HS-5 (cell line): ENCODE data around the gene THAP3.

Experiments
- DNase-seq: peaks from one replicate; pipeline ENCODE4 v3.0.0-alpha.2; 2012; ENCODE audit warnings: low read depth

THAP3 gene

GRCh38 chr1:6624710-6625583 lies at the start of gene THAP3:
Gene THAP3 (plus strand): TSS chr1:6624868. CDS start chr1:6625219, 351 bp downstream.
- DNase-seq, result no peak

DNA sequence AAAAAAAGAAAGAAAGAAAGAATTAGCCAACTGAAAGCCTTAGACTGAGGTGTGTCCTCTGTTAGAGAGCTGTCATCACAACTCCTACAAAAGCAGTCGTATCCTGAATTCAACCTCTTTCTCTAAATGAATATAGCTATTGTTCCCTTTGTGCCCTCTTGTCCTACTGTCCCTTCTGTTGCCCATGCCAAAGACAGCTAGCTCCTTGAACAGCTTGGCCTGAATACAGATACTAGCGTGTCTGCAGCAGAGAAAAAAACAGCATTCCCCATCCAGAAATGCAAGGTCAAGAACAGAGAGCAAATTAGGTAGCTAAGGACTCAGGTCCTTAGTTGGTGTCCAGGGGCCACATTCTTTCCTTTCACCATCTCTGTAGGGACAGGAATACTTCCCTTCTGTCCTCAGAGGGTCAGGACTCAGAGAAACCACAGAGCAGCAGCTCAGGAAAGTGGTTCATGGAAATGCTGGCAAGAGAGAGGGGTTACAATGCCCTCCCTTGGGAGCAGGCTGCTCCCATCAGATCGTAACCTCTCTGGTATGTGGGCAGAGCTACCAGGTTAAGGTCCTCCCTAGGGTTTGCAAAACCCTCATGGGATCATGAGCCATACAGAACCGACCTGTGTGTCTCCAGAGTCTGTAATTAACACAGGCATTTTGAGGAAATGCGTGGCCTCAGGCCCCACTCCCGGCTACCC lies 46.7 kb upstream of the THAP3 start:
- DNase-seq, result no peak

GRCh38 chr1:6578624-6579373 lies 45.9 kb upstream of the THAP3 start:
- DNase-seq, result no peak

DNA sequence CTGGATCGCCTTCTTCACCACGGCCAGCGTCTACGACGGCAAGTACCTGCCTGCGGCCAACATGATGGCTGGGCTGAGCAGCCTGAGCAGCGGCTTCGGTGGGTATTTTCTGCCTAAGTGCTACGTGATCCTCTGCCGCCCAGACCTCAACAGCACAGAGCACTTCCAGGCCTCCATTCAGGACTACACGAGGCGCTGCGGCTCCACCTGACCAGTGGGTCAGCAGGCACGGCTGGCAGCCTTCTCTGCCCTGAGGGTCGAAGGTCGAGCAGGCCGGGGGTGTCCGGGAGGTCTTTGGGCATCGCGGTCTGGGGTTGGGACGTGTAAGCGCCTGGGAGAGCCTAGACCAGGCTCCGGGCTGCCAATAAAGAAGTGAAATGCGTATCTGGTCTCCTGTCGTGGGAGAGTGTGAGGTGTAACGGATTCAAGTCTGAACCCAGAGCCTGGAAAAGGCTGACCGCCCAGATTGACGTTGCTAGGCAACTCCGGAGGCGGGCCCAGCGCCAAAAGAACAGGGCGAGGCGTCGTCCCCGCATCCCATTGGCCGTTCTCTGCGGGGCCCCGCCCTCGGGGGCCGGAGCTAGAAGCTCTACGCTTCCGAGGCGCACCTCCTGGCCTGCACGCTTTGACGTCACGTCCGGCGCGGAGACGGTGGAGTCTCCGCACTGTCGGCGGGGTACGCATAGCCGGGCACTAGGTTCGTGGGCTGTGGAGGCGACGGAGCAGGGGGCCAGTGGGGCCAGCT lies 45.1 kb upstream of the THAP3 start, which contains the start of gene ZBTB48:
TSS of gene ZBTB48 (plus strand) at position 621 of the 745 bp plus-strand sequence. CDS start 616 bp downstream, outside the sequence.
- peak; percentile 87 for DNase-seq

DNA sequence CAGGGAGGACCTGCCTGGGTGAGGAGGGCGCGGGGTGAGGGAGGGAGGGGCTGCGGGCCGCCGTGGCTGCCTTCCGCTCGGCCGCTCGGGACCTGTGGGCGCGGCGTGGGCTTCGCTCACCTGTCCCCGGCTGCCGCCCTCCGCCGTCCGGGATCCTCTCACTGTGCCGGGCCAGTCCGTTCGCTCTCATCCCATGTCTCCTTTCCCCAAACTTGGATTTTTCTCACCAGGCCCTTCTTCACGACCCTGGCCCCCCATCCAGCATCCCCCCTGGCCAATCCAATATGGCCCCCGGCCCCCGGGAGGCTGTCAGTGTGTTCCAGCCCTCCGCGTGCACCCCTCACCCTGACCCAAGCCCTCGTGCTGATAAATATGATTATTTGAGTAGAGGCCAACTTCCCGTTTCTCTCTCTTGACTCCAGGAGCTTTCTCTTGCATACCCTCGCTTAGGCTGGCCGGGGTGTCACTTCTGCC lies 44.5 kb upstream of the THAP3 start:
- no peak for DNase-seq

DNA sequence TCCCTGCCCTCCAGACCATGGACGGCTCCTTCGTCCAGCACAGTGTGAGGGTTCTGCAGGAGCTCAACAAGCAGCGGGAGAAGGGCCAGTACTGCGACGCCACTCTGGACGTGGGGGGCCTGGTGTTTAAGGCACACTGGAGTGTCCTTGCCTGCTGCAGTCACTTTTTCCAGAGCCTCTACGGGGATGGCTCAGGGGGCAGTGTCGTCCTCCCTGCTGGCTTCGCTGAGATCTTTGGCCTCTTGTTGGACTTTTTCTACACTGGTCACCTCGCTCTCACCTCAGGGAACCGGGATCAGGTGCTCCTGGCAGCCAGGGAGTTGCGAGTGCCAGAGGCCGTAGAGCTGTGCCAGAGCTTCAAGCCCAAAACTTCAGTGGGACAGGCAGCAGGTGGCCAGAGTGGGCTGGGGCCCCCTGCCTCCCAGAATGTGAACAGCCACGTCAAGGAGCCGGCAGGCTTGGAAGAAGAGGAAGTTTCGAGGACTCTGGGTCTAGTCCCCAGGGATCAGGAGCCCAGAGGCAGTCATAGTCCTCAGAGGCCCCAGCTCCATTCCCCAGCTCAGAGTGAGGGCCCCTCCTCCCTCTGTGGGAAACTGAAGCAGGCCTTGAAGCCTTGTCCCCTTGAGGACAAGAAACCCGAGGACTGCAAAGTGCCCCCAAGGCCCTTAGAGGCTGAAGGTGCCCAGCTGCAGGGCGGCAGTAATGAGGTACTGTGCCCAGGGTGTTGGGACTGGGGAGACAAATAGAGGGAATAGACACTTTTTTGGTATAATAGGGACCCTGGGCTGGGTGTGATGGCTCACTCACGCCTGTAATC lies 43.9 kb upstream of the THAP3 start:
- DNase-seq, result no peak

DNA sequence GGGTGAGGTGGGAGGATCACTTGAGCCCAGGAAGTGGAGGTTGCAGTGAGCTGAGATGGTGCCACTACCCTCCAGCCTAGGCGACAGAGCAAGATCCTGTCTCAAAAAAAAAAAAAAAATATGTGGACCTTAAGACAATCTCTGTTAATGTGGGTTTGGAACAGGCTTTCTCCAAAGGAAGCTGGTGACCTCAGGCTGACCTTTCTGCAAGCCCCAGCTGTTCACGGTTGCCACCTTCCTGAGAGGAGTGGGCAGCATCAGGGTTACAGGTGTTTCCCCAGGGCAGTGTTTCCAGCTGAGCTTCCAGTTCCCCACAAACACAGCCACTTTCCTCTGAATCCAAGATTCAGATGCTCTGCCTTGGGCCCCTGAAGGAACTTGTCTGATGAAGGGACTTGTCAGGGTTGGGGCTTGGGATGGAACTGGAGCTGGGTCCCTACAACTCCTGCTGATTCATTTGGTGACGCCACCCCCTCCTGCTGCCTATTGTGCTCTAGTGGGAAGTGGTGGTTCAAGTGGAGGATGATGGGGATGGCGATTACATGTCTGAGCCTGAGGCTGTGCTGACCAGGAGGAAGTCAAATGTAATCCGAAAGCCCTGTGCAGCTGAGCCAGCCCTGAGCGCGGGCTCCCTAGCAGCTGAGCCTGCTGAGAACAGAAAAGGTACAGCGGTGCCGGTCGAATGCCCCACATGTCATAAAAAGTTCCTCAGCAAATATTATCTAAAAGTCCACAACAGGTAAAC lies 42.9 kb upstream of the THAP3 start:
- no peak for DNase-seq

DNA sequence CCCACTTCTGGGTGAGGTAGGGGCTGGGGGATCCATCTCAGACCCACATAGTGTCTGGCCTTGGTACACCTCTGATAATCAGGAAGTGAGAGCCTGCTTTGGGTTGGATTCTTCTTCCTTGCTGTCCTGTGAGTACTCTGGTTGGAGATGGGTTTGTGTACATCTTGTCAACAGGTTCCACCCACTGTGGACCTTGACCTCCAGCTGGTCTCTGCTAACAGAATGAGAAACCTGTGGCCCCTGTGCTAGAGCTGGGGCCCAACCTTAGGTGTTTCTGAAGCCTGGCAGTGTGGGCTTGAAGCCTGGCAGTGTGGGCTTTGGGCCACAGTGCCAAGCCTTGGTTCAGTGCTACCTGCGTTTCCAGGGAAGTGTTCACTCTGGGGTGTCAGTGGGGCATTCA lies 42.3 kb upstream of the THAP3 start:
- no peak for DNase-seq

GRCh38 chr1:6584126-6585080 lies 40.3 kb upstream of the THAP3 start:
- no peak for DNase-seq

GRCh38 chr1:6585081-6585722 lies 39.5 kb upstream of the THAP3 start:
- no peak for DNase-seq

GRCh38 chr1:6585841-6586240 lies 38.8 kb upstream of the THAP3 start:
- no peak for DNase-seq

- DNase-seq, result no peak
Observed at GRCh38 chr1:6586404-6586816, 38.3 kb upstream of the THAP3 start.

DNA sequence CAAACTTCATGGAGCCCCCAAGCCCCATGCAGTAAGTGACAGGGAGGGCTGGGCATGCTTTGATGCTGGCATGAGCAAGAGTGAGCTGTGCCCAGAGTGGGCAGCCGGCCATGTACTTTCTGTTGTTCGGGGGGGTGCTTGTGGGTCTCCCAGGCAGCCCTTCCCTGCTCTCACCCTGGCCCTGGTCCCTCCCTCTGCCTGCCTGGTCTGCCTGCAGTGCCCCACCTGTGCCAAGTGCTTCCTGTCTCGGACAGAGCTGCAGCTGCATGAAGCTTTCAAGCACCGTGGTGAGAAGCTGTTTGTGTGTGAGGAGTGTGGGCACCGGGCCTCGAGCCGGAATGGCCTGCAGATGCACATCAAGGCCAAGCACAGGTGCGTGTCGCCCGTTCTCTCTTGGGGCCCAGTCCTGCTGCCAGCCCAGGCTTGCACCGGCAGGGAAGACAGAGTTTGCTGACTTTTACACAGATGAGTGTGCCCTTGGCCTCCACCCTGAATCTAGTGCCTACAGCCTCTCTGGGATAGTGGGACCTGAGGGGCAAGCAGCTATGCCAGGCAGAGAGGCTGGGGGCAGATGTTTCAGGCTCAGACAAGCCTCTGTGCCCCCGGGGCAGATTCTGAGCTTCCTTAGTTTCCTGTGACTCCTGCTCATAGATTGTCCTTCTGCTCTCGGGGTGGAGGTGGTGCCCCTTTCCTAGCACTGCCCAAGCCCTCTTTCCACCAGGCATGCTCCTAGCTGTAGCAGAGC lies 37.2 kb upstream of the THAP3 start:
- no peak for DNase-seq

DNA sequence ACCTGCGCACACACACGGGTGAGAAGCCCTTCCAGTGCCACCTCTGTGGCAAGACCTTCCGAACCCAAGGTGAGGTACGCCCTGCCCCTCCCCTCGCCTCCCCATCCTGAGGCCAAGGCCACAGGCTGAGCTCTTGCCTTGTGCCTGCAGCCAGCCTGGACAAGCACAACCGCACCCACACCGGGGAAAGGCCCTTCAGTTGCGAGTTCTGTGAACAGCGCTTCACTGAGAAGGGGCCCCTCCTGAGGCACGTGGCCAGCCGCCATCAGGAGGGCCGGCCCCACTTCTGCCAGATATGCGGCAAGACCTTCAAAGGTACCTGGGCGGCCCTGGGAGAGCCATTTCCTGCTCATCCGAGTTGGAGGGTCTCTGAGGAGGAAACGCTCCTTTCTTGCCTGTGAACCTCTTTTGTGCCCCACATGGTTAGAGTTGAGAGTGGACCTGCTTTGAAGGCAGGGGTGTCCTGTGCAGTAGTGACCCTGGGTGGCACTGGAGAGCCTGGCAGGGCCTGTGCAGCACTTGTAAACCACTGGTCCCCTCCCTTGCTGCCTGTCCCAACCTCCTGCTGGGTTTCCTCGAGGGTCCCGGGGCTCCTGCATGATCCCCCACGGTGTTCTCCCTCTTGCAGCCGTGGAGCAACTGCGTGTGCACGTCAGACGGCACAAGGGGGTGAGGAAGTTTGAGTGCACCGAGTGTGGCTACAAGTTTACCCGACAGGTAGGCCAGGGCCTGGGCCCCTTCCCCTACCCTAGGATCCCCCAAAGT lies 36.4 kb upstream of the THAP3 start:
- DNase-seq, result no peak

- no peak for DNase-seq
Observed at GRCh38 chr1:6588893-6589520, 35.7 kb upstream of the THAP3 start.

- DNase-seq, result no peak
Observed at GRCh38 chr1:6590046-6590445, 34.6 kb upstream of the THAP3 start.
